ENCODE data around the gene PARP15. TPM values are rescaled to one million over a fixed set of nuclear protein-coding genes. Genes with fewer than 3 reads are reported as not detected.

The PARP15 gene
- total RNA-seq, 1 donor from 2014 or later: 5.9 TPM

GRCh38 chr3:122581622-122582021, 4.2 kb downstream of the PARP15 start:
- Histone ChIP-seq H3K4me1 (no peaks in the 10 kb centered on the region), H3K9me3 (peaks cover 5% of the 10 kb centered on the region), H3K27ac (no peak overlapping the region), H3K27me3 (no peaks in the 10 kb centered on the region), H3K4me3 (no peak overlapping the region), H3K36me3 (no peaks in the 10 kb centered on the region)
- no peak for DNase-seq (ENCODE audit: extremely low spot score in 2 of 2)
- intact Hi-C loops (cut with DNase I): no loop called here
- no peak for TF ChIP-seq POLR2A (IDR thresholded peaks at IDR 0.05)
- TF ChIP-seq POLR2AphosphoS5 (IDR thresholded peaks at IDR 0.05; ENCODE audit: insufficient read depth in 1 of 2, low read depth in 1 of 2): no peak
- no peak for TF ChIP-seq CTCF (IDR thresholded peaks at IDR 0.05)

GRCh38 chr3:122582390-122582789, 4.9 kb downstream of the PARP15 start:
- peaks cover 5% of the 10 kb centered on the region for H3K9me3 ChIP-seq
- H3K4me3 ChIP-seq: no peak overlapping the region
- H3K27ac ChIP-seq: no peak overlapping the region
- no peaks in the 10 kb centered on the region for H3K4me1 ChIP-seq
- intact Hi-C loops (cut with DNase I): no loop called here
- H3K27me3 ChIP-seq: no peaks in the 10 kb centered on the region
- TF ChIP-seq POLR2A (IDR thresholded peaks at IDR 0.05) (no peak), CTCF (IDR thresholded peaks at IDR 0.05) (no peak), POLR2AphosphoS5 (IDR thresholded peaks at IDR 0.05; ENCODE audit: insufficient read depth in 1 of 2, low read depth in 1 of 2) (no peak)
- H3K36me3 ChIP-seq: no peaks in the 10 kb centered on the region
- no peak for DNase-seq (ENCODE audit: extremely low spot score in 2 of 2)

GRCh38 chr3:122586098-122586497, 8.6 kb downstream of the PARP15 start:
- intact Hi-C loops (cut with DNase I): no loop called here
- no peak overlapping the region for H3K4me3 ChIP-seq
- H3K27me3 ChIP-seq: no peaks in the 10 kb centered on the region

GRCh38 chr3:122586773-122587485, 9.5 kb downstream of the PARP15 start:
- Histone ChIP-seq H3K4me3 (no peak overlapping the region), H3K36me3 (no peaks in the 10 kb centered on the region), H3K27ac (no peak overlapping the region), H3K9me3 (peaks cover 5% of the 10 kb centered on the region), H3K27me3 (no peaks in the 10 kb centered on the region), H3K4me1 (no peaks in the 10 kb centered on the region)
- intact Hi-C loops (cut with DNase I): no loop called here
- TF ChIP-seq POLR2A (IDR thresholded peaks at IDR 0.05) (no peak), CTCF (IDR thresholded peaks at IDR 0.05) (no peak), POLR2AphosphoS5 (IDR thresholded peaks at IDR 0.05; ENCODE audit: insufficient read depth in 1 of 2, low read depth in 1 of 2) (no peak)
- DNase-seq (ENCODE audit: extremely low spot score in 2 of 2): no peak

More at GRCh38 chr3:122586098-122586497, 8.6 kb downstream of the PARP15 start:
- no peak for DNase-seq (ENCODE audit: extremely low spot score in 2 of 2)
- no peak for TF ChIP-seq CTCF (IDR thresholded peaks at IDR 0.05)
- TF ChIP-seq POLR2A (IDR thresholded peaks at IDR 0.05): no peak
- no peak for TF ChIP-seq POLR2AphosphoS5 (IDR thresholded peaks at IDR 0.05; ENCODE audit: insufficient read depth in 1 of 2, low read depth in 1 of 2)
- no peaks in the 10 kb centered on the region for H3K36me3 ChIP-seq
- H3K4me1 ChIP-seq: no peaks in the 10 kb centered on the region
- peaks cover 5% of the 10 kb centered on the region for H3K9me3 ChIP-seq
- H3K27ac ChIP-seq: no peak overlapping the region

GRCh38 chr3:122587572-122587971, 10.1 kb downstream of the PARP15 start:
- H3K4me3 ChIP-seq: no peak overlapping the region
- DNase-seq (ENCODE audit: extremely low spot score in 2 of 2): no peak
- intact Hi-C loops (cut with DNase I): no loop called here
- H3K27ac ChIP-seq: no peak overlapping the region
- H3K9me3 ChIP-seq: no peaks in the 10 kb centered on the region
- no peaks in the 10 kb centered on the region for H3K4me1 ChIP-seq
- TF ChIP-seq CTCF (IDR thresholded peaks at IDR 0.05) (no peak), POLR2AphosphoS5 (IDR thresholded peaks at IDR 0.05; ENCODE audit: insufficient read depth in 1 of 2, low read depth in 1 of 2) (no peak), POLR2A (IDR thresholded peaks at IDR 0.05) (no peak)
- H3K36me3 ChIP-seq: no peaks in the 10 kb centered on the region
- no peaks in the 10 kb centered on the region for H3K27me3 ChIP-seq

Measured in vagina (tissue), 2 donors.